K562 (cell line): ENCODE results near the gene MBLAC2. TPM values are rescaled to one million over a fixed set of nuclear protein-coding genes. Genes with fewer than 3 reads are reported as not detected.
A peak's percentile ranks its signal among the peaks of the same experiment; 100 is the strongest.

ENCODE experiments used
- ATAC-seq: fragments of 200-7000 bp; cut with Tn5 transposase; 3 replicates; pipeline ENCODE4 v1.9.1; 2020; ENCODE audit warnings: moderate library complexity
- BruUV-seq: library from RNA; stranded (reverse); fragments of 400-500 nt; replicated peaks from 2 replicates; lab custom pipeline; 2021; lab: Mats Ljungman, UMichigan
- CTCF ChIA-PET: fragments of 300-600 bp; formaldehyde crosslinking; extraction: SDS; loops from one replicate; lab custom pipeline; 2021; ENCODE audit warnings: low intra/inter-chr PET ratio; lab: Yijun Ruan, JAX
- POLR2A ChIA-PET: fragments of 300-600, 350-650 bp; sonication (Branson Sonifier 250); formaldehyde crosslinking; extraction: SDS; loops from one replicate; lab custom pipeline; 2021; ENCODE audit warnings: antibody characterized with exemption, inconsistent platforms; lab: Yijun Ruan, JAX
- DNase-seq, 4 experiments: peaks; one replicate each; pipeline versions ENCODE4 v3.0.0 to v3.0.0-alpha.2; 2011 to 2018; ENCODE audit warnings: low spot score in 3 of 4, mixed read lengths in 3 of 4; ENCODE audit errors: extremely low read depth in 1 of 4
- FAIRE-seq: peaks from 2 replicates; lab custom pipeline; 2011; peaks lifted over from hg19 to GRCh38; lab: Jason Lieb, UNC
- H2AFZ ChIP-seq: 2 replicates; pipeline ENCODE4 v1.6.0; 2011; ENCODE audit warnings: low read depth, low read length, control low read depth, inconsistent platforms
- H3K27ac ChIP-seq: fragments of 200-600 bp; 3 replicates; pipeline ENCODE4 v1.8.0; 2011; ENCODE audit warnings: low read depth, mild to moderate bottlenecking, control low read depth, inconsistent platforms, low read length, moderate library complexity, mixed read lengths; ENCODE audit errors: extremely low read depth
- H3K27me3 ChIP-seq, 2 experiments: fragments of 300-600 bp in 1 of 2; 2 replicates in 1 of 2; 3 replicates in 1 of 2; pipeline versions ENCODE4 v1.6.0 to v1.8.0; 2011; ENCODE audit warnings: inconsistent platforms in 2 of 2, low read length in 2 of 2, mild to moderate bottlenecking in 1 of 2, mixed read lengths in 1 of 2, moderate library complexity in 1 of 2; ENCODE audit not compliant: control insufficient read depth in 2 of 2, insufficient read depth in 2 of 2
- H3K36me3 ChIP-seq: fragments of 300-600 bp; 3 replicates; pipeline ENCODE4 v1.8.0; 2011; ENCODE audit warnings: mild to moderate bottlenecking, low read length, inconsistent platforms; ENCODE audit not compliant: control insufficient read depth, insufficient read depth
- H3K4me1 ChIP-seq, 2 experiments: fragments of 200-600 bp in 1 of 2; replicated peaks in 1 of 2; 2 replicates in 1 of 2; 3 replicates in 1 of 2; pipeline versions ENCODE4 v1.5.1 to v1.8.0; 2011; ENCODE audit warnings: inconsistent platforms in 2 of 2, low read length in 2 of 2, mild to moderate bottlenecking in 1 of 2, mixed read lengths in 1 of 2, moderate library complexity in 1 of 2; ENCODE audit not compliant: control insufficient read depth in 2 of 2, insufficient read depth in 2 of 2
- H3K4me2 ChIP-seq: 2 replicates; pipeline ENCODE4 v1.6.1; 2011; ENCODE audit warnings: low read length, control low read depth, inconsistent platforms, mixed read lengths; ENCODE audit not compliant: insufficient read depth
- H3K4me3 ChIP-seq: fragments of 200-600 bp; sonication (generic), shearing (Covaris generic); 2 replicates; pipeline ENCODE4 v1.5.1; 2016; ENCODE audit warnings: control low read depth, inconsistent platforms
- H3K79me2 ChIP-seq: fragments of 200-600 bp; 3 replicates; pipeline ENCODE4 v1.8.0; 2011; ENCODE audit warnings: low read length, inconsistent platforms; ENCODE audit not compliant: control insufficient read depth, insufficient read depth
- H3K9ac ChIP-seq, 2 experiments: 2 replicates each; pipeline versions ENCODE4 v1.6.0 to v1.6.1; 2011; ENCODE audit warnings: low read depth in 2 of 2, low read length in 2 of 2, control low read depth in 1 of 2, inconsistent platforms in 1 of 2, mild to moderate bottlenecking in 1 of 2, mixed read lengths in 1 of 2; ENCODE audit not compliant: insufficient read depth in 1 of 2
- H3K9me1 ChIP-seq: one replicate; pipeline ENCODE4 v1.6.0; 2011; ENCODE audit warnings: inconsistent platforms, mild to moderate bottlenecking, low read length, moderate library complexity; ENCODE audit not compliant: control insufficient read depth, insufficient read depth
- H3K9me3 ChIP-seq: replicated peaks from 2 replicates; pipeline ENCODE4 v1.5.1; 2011; ENCODE audit warnings: low read depth, low read length, inconsistent platforms; ENCODE audit not compliant: control insufficient read depth, insufficient read depth
- H4K20me1 ChIP-seq: replicated peaks from 2 replicates; pipeline ENCODE4 v1.6.1; 2011; ENCODE audit warnings: low read length, inconsistent platforms, mixed read lengths; ENCODE audit not compliant: control insufficient read depth, insufficient read depth
- BRD9 ChIP-seq: fragments of 450-650 bp; IDR thresholded peaks from 2 replicates; pipeline ENCODE4 v1.6.1; 2018; ENCODE audit warnings: low read depth; ENCODE audit not compliant: partially characterized antibody
- HDAC1 ChIP-seq, 2 experiments: fragments of 450-650 bp; IDR thresholded peaks; 2 replicates each; pipeline ENCODE4 v1.6.1; 2016 to 2017; ENCODE audit warnings: inconsistent platforms in 1 of 2, mild to moderate bottlenecking in 1 of 2, moderate library complexity in 1 of 2
- KLF13 ChIP-seq: fragments of 450-650 bp; IDR thresholded peaks from 2 replicates; pipeline ENCODE4 v1.6.1; 2016; ENCODE audit warnings: missing genetic modification characterization, low read depth, mild to moderate bottlenecking, missing compliant biosample characterization, moderate library complexity, borderline replicate concordance
- MCM7 ChIP-seq, 2 experiments: fragments of 450-650 bp; IDR thresholded peaks; 2 replicates each; pipeline ENCODE4 v1.6.1; 2016 to 2018
- NFIC ChIP-seq: fragments of 450-650 bp; IDR thresholded peaks from 2 replicates; pipeline ENCODE4 v1.6.1; 2017; ENCODE audit warnings: mild to moderate bottlenecking, inconsistent platforms
- RNF2 ChIP-seq: sonication (generic); IDR thresholded peaks from 2 replicates; pipeline ENCODE4 v1.6.1; 2016
- TFAM ChIP-seq: fragments of 250-450 bp; sonication (Bioruptor Pico); conservative IDR thresholded peaks from 2 replicates; pipeline ENCODE4 v1.5.0; 2021; ENCODE audit warnings: mild to moderate bottlenecking, moderate library complexity
- ZBTB40 ChIP-seq, 2 experiments: fragments of 450-650 bp in 1 of 2; sonication (generic) in 1 of 2; formaldehyde crosslinking in 1 of 2; IDR thresholded peaks; 2 replicates each; pipeline versions ENCODE4 v1.7.1 to v1.9.0; 2016 to 2022; ENCODE audit warnings: inconsistent platforms in 1 of 2, mild to moderate bottlenecking in 1 of 2, missing genetic modification reagents in 1 of 2
- ZNF263 ChIP-seq: sonication (generic); formaldehyde crosslinking; IDR thresholded peaks from 2 replicates; pipeline ENCODE4 v1.8.0; 2022; ENCODE audit warnings: mild to moderate bottlenecking, missing genetic modification reagents, borderline replicate concordance
- WGBS: fragments of 100-300 bp; shearing (Covaris generic); methylation state at CpG from one replicate; pipeline ENCODE4 v1.1.6; 2016; ENCODE audit warnings: low coverage, mixed read lengths; ENCODE audit not compliant: insufficient coverage; ENCODE audit errors: missing lambda C conversion rate; 5-methylcytosine and 5-hydroxymethylcytosine counted together
- in situ Hi-C: fragments of 300-500 bp; cut with MboI; formaldehyde crosslinking; loops from 4 replicates; pipeline ENCODE4 v1.15.0; 2018; ENCODE audit warnings: inconsistent platforms, mixed read lengths
- intact Hi-C: fragments of 100-400 bp; cut with micrococcal nuclease; formaldehyde crosslinking; loops from 2 replicates; pipeline ENCODE4 v1.14.2; 2022
- polyA plus RNA-seq, 8 experiments: library from polyadenylated mRNA; depleted of rRNA in 4 of 8; stranded (reverse) in 5 of 8; unstranded in 3 of 8; fragments of >200 nt; fragmentation: Nextera tagmentation in 2 of 8; fragmentation: Illumina TruSeq in 1 of 8; extraction: Ambion mirVana in 2 of 8; extraction: Trizol in 1 of 8; gene quantifications; 2 replicates each; pipeline versions ENCODE4 v1.2.1 to v1.2.3, GENCODE V29; 2011 to 2014; ENCODE audit warnings: inconsistent platforms in 1 of 8, missing spikeins in 1 of 8
- total RNA-seq, 7 experiments: library from RNA; depleted of rRNA in 6 of 7; stranded (reverse); fragments of >200 nt in 6 of 7; fragmentation: Illumina TruSeq in 2 of 7; extraction: Trizol in 2 of 7; gene quantifications; 2 replicates each; pipeline versions ENCODE4 v1.2.1 to v1.2.3, GENCODE V29; 2011 to 2021; ENCODE audit warnings: low replicate concordance in 1 of 7

Gene MBLAC2
- total and polyA plus RNA-seq, 9 of the 15 experiments (the other 6 are each of a cell fraction or from before 2014, with no cell fraction given) = 2.4 to 13.1 (median 10.3) TPM

DNA sequence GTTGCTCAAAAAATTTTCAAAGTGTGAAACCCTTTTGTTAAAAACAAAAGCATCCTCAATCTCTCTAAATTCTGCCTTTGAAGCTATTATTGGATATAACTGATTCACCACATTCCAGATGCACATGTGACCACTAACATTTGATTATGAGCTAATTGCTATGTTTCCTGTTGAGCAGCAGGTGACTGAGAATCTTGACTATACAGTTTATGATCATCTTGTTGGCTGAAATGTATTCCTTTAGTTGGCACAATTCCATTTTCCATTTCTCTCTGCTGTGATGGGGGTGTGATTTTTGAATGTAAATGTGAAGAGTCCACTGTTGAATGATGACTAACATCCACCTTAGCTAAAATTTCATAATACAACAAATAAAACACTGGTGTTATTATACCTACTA is 44.1 kb upstream of the MBLAC2 start:
- CTCF ChIA-PET = no interaction called here

GRCh38 chr5:90514520-90514919 is 39.9 kb upstream of the MBLAC2 start:
- H3K4me2 ChIP-seq = no peak overlapping the region
- CTCF ChIA-PET = no interaction called here
- H3K9ac ChIP-seq = no peak overlapping the region
- 68% methylated on average over 3 of the region's 3 CpGs for WGBS
- no peaks in the 10 kb centered on the region for H4K20me1 ChIP-seq
- ATAC-seq (no peak), FAIRE-seq (no peak), DNase-seq (no peak)
- no peak overlapping the region for H3K27ac ChIP-seq
- no peaks in the 10 kb centered on the region for H3K27me3 ChIP-seq
- no peak overlapping the region for H3K4me3 ChIP-seq
- in situ Hi-C loops = no loop called here
- H3K4me1 ChIP-seq = no peaks in the 10 kb centered on the region
- BruUV-seq = no TSS peak
- no peak overlapping the region for H2AFZ ChIP-seq
- H3K9me1 ChIP-seq = no peaks in the 10 kb centered on the region
- peaks cover 65% of the 10 kb centered on the region for H3K36me3 ChIP-seq
- intact Hi-C loops = no loop called here
- H3K79me2 ChIP-seq = no peaks in the 10 kb centered on the region
- no peaks in the 10 kb centered on the region for H3K9me3 ChIP-seq
- POLR2A ChIA-PET = interaction anchor here (0.6 kb wide), 1 partner anchor 212 kb away, joined by 4 read pairs; no protein-coding TSS in a partner anchor
- TF ChIP-seq MCM7 (IDR thresholded peaks at IDR 0.05) (no peak), RNF2 (no peak), ZNF263 (no peak), ZBTB40 (IDR thresholded peaks at IDR 0.05) (no peak), ZBTB40 (CRISPR knock-in tag; IDR thresholded peaks at IDR 0.05) (no peak), BRD9 (no peak), KLF13 (tag) (no peak)

More for the DNA sequence above, 44.1 kb upstream of the MBLAC2 start:
- H3K79me2 ChIP-seq = peaks cover 7% of the 10 kb centered on the region; the same call in 1 of the 3 replicates
- no peak for TF ChIP-seq TFAM (CRISPR knock-in tag)
- no peak for TF ChIP-seq HDAC1 (IDR thresholded peaks at IDR 0.05)
- TF ChIP-seq NFIC = peak; percentile 38
- TF ChIP-seq, all 486 proteins: peak for 1
- in situ Hi-C loops = no loop called here
- H3K4me3 ChIP-seq = no peak overlapping the region
- H3K9ac ChIP-seq = no peak overlapping the region
- peaks cover 75% of the 10 kb centered on the region for H3K36me3 ChIP-seq
- intact Hi-C loops = no loop called here
- H3K4me2 ChIP-seq = no peak overlapping the region
- no peaks in the 10 kb centered on the region for H3K27me3 ChIP-seq
- DNase-seq (peak in 2 of 4 experiments; percentile 18 to 24), FAIRE-seq (no peak), ATAC-seq (no peak; the same call in 2 of the 3 replicates)
- H3K4me1 ChIP-seq = no peaks in the 10 kb centered on the region
- no peak overlapping the region for H3K27ac ChIP-seq
- no peak overlapping the region for H2AFZ ChIP-seq
- no peaks in the 10 kb centered on the region for H3K9me1 ChIP-seq
- POLR2A ChIA-PET = interaction anchor here (0.8 to 1.0 kb wide), 3 partner anchors 8 to 18 kb away, joined by 3 to 4 read pairs (median 3); no protein-coding TSS in a partner anchor
- no peaks in the 10 kb centered on the region for H3K9me3 ChIP-seq
- BruUV-seq = no TSS peak
- H4K20me1 ChIP-seq = no peaks in the 10 kb centered on the region
